ENCODE measurements around the gene SPIB.

Gene SPIB

GRCh38 chr19:50455992-50456391 lies 37.3 kb downstream of the SPIB start:
- DNase-seq (ENCODE audit: low read depth), result no peak
- TF ChIP-seq, protein P1, sequence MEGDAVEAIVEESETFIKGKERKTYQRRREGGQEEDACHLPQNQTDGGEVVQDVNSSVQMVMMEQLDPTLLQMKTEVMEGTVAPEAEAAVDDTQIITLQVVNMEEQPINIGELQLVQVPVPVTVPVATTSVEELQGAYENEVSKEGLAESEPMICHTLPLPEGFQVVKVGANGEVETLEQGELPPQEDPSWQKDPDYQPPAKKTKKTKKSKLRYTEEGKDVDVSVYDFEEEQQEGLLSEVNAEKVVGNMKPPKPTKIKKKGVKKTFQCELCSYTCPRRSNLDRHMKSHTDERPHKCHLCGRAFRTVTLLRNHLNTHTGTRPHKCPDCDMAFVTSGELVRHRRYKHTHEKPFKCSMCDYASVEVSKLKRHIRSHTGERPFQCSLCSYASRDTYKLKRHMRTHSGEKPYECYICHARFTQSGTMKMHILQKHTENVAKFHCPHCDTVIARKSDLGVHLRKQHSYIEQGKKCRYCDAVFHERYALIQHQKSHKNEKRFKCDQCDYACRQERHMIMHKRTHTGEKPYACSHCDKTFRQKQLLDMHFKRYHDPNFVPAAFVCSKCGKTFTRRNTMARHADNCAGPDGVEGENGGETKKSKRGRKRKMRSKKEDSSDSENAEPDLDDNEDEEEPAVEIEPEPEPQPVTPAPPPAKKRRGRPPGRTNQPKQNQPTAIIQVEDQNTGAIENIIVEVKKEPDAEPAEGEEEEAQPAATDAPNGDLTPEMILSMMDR (IDR thresholded peaks at IDR 0.05; ENCODE audit: low read length, missing control alignments), result no peak
- no peak overlapping the region for H3K4me3 ChIP-seq (replicated peaks; ENCODE audit: low read depth, low read length)

DNA sequence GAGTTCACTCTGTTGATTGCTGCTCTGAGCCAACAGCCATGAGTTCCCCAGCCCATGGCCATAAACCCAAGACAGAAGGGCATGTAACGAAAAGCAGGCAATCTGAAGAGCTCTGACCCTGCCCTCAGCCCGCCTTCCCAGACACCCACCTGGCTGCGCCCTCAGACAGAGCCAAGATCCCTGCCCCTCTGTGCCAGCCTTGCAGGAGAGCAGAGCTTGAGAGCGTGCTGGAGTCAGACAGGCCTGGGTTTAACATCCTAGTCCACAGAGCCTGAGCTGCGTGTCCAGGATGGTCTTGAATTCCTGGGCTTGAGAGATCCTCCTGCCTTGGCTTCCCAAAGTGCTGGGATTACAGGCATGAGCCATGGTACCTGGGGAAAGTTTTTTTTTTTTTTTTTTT lies 38.6 kb downstream of the SPIB start:
- H3K4me3 ChIP-seq (replicated peaks; ENCODE audit: low read depth, low read length), result no peak overlapping the region
- no peak for DNase-seq (ENCODE audit: low read depth)
- TF ChIP-seq, protein P1 (IDR thresholded peaks at IDR 0.05; ENCODE audit: low read length, missing control alignments), result no peak

- H3K4me3 ChIP-seq (replicated peaks; ENCODE audit: low read depth, low read length), result no peak overlapping the region
- TF ChIP-seq, protein P1 (IDR thresholded peaks at IDR 0.05; ENCODE audit: low read length, missing control alignments), result no peak
- peak; percentile 8 for DNase-seq (ENCODE audit: low read depth)
Observed at GRCh38 chr19:50458396-50459066, 39.8 kb downstream of the SPIB start.

DNA sequence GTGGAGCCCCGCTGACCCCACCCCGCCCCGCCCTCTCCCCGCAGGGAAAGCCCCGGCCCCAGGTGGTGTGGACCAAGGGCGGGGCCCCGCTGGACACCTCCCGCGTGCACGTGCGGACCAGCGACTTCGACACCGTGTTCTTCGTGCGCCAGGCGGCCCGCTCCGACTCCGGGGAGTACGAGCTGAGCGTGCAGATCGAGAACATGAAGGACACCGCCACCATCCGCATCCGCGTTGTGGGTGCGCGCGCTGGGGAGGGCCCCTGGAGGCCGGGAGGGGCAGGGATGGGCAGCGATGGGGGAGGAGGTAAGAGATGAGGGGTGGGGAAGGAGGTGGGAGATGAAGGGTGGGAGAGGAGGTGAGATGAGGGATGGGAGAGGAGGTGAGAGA lies 40.3 kb downstream of the SPIB start:
- no peak for DNase-seq (ENCODE audit: low read depth)

GRCh38 chr19:50459638-50460037 lies 40.9 kb downstream of the SPIB start:
- H3K4me3 ChIP-seq (replicated peaks; ENCODE audit: low read depth, low read length), result no peak overlapping the region
- no peak for DNase-seq (ENCODE audit: low read depth)
- TF ChIP-seq, protein P1 (IDR thresholded peaks at IDR 0.05; ENCODE audit: low read length, missing control alignments), result no peak

More for the DNA sequence above, 40.3 kb downstream of the SPIB start:
- TF ChIP-seq, protein P1 (IDR thresholded peaks at IDR 0.05; ENCODE audit: low read length, missing control alignments), result no peak
- H3K4me3 ChIP-seq (replicated peaks; ENCODE audit: low read depth, low read length), result no peak overlapping the region

- DNase-seq (ENCODE audit: low read depth), result peak; percentile 30
- H3K4me3 ChIP-seq (replicated peaks; ENCODE audit: low read depth, low read length), result no peak overlapping the region
- TF ChIP-seq, protein P1 (IDR thresholded peaks at IDR 0.05; ENCODE audit: low read length, missing control alignments), result no peak
Observed at GRCh38 chr19:50460161-50460765, 41.5 kb downstream of the SPIB start.

All from fibroblast of pulmonary artery (primary cell).